Bronchial epithelial cell (primary cell): ENCODE data around the gene NPFF. TPM values are rescaled to one million over a fixed set of nuclear protein-coding genes. Genes with fewer than 3 reads are reported as not detected.

ENCODE experiments used
- DNase-seq: peaks from one replicate; pipeline ENCODE4 v3.0.0-alpha.2; 2010; ENCODE audit warnings: low read depth
- FAIRE-seq: peaks from 2 replicates; lab custom pipeline; 2011; peaks lifted over from hg19 to GRCh38; lab: Jason Lieb, UNC
- H3K27me3 ChIP-seq: 2 replicates; pipeline ENCODE4 v1.5.1; 2011; ENCODE audit warnings: low read length; ENCODE audit not compliant: control insufficient read depth, insufficient read depth
- H3K36me3 ChIP-seq: 2 replicates; pipeline ENCODE4 v1.5.1; 2011; ENCODE audit warnings: low read length; ENCODE audit not compliant: control insufficient read depth, insufficient read depth
- H3K4me3 ChIP-seq: 2 replicates; pipeline ENCODE4 v1.5.1; 2011; ENCODE audit warnings: mild to moderate bottlenecking, low read depth, low read length, control low read depth
- total RNA-seq: library from RNA; depleted of rRNA; stranded (reverse); fragments of >200 nt; gene quantifications from 2 replicates; pipeline ENCODE4 v1.2.1, GENCODE V29; 2014
- TF ChIP-seq, protein P1 (sequence below): IDR thresholded peaks from 2 replicates; pipeline ENCODE4 v1.5.1; 2011; ENCODE audit warnings: mild to moderate bottlenecking, moderate library complexity, low read length, control low read depth, inconsistent platforms; ENCODE audit not compliant: insufficient read depth, severe bottlenecking

Gene NPFF
- total RNA-seq, 1 donor from 2014 or later, result not detected

DNA sequence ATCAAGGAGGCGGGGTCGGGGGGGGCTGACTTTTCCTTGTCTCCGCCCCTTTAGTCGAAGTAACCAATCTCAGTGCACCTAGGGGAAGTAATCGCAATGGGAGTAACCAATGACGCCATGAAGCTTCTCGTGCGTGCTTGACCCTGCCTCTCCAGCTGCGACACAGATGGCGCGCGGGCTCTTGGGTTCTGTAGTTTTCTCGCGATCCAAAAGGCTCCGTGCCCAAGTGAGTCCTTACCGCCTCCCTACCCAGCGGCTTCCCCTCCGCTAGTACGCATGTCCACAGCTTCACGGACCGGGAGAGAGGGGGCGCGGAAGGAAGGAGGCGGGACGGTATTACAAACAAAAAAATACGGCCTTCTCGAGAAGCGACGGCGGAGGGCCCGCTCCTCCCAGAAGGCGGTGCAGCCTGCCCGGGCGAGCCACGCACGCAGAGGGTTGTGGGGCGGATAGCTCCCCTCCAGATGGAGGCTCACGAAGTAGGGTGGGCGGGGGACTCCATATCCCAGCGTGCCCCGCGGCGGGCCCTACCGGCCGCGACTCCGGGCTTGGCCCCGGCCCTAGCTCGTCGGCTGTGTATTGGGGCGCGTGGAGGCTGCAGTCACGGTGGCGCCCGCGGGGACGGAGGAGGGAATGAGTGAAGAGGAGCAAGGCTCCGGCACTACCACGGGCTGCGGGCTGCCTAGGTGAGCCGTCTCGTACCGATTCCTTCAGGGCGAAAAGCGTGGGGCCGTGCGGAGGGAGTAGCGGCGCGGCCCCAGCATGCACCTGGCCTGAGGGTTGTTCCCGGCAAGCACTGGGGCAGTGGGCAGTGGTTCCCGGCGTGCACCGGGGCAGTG, 6.3 kb downstream of the NPFF start, which contains the start of gene TARBP2:
Gene TARBP2, plus strand, starts transcription at position 508 of the 839 bp plus-strand sequence. Its CDS starts 126 bp downstream, at position 634.
- Histone ChIP-seq H3K4me3 (peak within 1 kb of the TSS; percentile 70), H3K36me3 (peaks cover 9% of the 10 kb centered on the region), H3K27me3 (no peaks in the 10 kb centered on the region)
- TF ChIP-seq, protein P1, sequence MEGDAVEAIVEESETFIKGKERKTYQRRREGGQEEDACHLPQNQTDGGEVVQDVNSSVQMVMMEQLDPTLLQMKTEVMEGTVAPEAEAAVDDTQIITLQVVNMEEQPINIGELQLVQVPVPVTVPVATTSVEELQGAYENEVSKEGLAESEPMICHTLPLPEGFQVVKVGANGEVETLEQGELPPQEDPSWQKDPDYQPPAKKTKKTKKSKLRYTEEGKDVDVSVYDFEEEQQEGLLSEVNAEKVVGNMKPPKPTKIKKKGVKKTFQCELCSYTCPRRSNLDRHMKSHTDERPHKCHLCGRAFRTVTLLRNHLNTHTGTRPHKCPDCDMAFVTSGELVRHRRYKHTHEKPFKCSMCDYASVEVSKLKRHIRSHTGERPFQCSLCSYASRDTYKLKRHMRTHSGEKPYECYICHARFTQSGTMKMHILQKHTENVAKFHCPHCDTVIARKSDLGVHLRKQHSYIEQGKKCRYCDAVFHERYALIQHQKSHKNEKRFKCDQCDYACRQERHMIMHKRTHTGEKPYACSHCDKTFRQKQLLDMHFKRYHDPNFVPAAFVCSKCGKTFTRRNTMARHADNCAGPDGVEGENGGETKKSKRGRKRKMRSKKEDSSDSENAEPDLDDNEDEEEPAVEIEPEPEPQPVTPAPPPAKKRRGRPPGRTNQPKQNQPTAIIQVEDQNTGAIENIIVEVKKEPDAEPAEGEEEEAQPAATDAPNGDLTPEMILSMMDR, result no peak
- FAIRE-seq, result no peak
- peak; percentile 98 for DNase-seq

DNA sequence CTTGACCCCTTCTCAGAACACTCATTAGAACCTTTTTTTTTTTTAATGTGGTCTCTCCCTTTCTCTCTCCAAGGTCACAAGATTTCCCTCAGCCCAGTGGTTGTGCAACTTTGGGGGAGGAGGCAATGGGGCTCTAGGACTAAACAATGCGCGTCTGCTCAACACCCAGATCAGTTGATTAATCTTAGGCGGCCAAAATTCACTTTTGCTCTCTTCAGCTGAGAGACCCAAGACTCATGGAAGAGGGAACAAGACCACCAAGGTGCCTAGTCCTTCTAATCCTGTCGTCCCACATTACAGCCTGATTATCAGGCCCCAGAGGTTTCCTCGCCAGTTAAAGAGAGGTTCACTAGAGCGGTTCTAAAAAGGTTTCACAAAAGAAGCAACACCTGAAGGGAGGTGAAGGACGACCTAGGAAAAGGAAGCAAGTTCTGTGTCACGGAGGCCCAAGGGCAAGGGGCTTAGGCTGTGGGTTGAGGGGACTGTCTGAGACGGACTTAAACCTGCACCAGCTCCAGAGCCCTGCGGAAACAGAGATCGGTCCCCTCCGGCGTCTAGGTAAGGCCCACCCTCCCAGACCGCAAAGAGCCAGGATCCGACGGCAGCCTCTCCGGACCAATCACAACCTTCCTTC, 7.0 kb downstream of the NPFF start:
- TF ChIP-seq, protein P1, result no peak
- Histone ChIP-seq H3K27me3 (no peaks in the 10 kb centered on the region), H3K36me3 (peaks cover 4% of the 10 kb centered on the region), H3K4me3 (peak overlapping the region; percentile 70)
- DNase-seq (peak; percentile 58), FAIRE-seq (no peak)

DNA sequence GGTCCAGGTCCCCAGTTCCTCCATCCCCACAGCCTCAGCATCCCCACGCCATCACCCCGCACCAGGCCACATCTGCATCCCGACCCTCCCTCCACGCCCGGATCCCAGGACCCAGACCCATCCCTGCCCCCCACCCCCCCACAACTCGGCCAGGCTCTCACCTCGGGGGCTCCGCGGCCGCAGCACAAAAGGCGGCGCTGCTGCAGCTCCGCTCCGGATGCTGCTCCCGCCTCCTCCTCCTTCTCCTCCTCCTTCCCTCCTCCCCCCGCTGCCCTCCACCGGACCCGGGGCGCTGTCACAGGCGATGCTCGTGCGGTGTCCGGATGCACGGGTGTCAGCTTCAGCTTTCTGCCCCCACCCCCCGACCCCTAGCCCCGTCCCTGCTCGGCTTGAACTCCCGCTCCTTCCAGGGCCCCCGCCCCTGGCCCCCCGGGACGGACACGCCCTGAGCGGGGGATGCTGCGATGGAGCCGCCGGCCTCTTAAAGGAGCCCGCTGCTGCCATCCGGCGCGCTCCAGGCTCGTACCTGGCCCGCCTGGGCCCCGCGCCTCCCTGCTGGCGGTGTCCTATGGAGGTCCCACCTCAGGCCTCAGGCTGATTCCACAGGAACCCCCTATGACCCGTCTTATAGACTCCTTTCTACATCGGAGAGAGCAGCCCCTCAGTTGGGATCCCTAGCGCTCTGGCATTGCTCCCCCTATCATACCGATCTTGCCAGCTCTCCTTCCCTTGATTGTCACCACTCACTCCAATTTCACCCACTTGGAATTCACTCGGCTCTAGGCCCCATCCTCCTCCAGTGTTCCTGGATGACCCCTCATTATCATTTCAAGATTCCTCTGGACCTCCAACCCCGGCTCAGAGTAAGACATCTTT, 7.8 kb downstream of the NPFF start, which contains the start of gene MAP3K12:
Gene MAP3K12, minus strand, starts transcription at position 193 of the 876 bp plus-strand sequence. CDS start 12,067 bp downstream, outside the sequence.
- TF ChIP-seq, protein P1, result no peak
- no peaks in the 10 kb centered on the region for H3K27me3 ChIP-seq
- FAIRE-seq (no peak), DNase-seq (no peak)
- peak within 1 kb of the TSS; percentile 70 for H3K4me3 ChIP-seq
- peaks cover 3% of the 10 kb centered on the region for H3K36me3 ChIP-seq

DNA sequence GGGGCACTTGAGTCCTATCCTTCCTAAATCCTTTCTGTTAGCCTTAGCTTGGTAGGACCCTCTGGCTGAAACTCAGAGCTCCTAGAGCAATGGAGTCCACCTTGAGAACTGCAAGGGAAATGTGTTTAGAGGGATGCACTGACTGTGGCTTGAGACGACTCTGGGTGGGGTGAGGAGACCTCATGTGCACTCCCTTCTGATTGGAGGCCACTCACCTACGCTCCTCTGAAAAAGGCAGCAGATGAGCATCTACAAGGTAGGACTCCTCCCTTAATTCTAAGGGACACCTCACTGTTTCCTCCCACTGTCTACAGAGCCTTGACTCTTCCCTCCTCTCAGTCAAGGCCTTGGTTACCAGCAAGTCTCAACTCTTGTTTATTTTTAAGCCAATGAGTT, 9.1 kb downstream of the NPFF start:
- H3K27me3 ChIP-seq, result no peaks in the 10 kb centered on the region
- no peak overlapping the region for H3K4me3 ChIP-seq
- peaks cover 1% of the 10 kb centered on the region for H3K36me3 ChIP-seq
- DNase-seq, result no peak
- TF ChIP-seq, protein P1, result no peak
- no peak for FAIRE-seq

DNA sequence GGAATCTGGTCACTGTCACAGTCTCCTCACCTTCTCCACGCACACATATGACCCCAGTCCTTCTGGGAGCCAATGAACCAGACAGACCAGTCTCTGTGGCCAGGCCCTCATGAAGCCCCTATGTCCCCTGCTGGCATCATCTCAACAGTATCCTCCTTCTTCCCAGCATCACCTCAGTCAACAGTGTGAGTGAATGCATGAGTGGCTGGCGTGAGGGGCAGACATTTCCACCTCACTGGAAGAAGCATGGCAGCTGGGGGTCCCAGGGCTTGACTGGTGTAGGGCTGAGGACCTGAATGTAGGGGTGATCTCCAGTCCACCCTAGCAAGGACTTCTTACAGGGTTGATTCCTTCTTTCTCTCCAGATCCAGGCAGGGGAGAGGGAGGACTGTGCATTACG, 9.8 kb downstream of the NPFF start:
- H3K4me3 ChIP-seq, result no peak overlapping the region
- no peaks in the 10 kb centered on the region for H3K36me3 ChIP-seq
- FAIRE-seq, result no peak
- no peak for DNase-seq
- no peaks in the 10 kb centered on the region for H3K27me3 ChIP-seq
- TF ChIP-seq, protein P1, result no peak
